K562 (cell line): ENCODE data around the gene MAP4.

Experiments used
- CC2D1A ChIP-seq: fragments of 450-650 bp; IDR thresholded peaks from 2 replicates; pipeline ENCODE4 v1.6.1; 2017; ENCODE audit warnings: mild to moderate bottlenecking
- MCM2 ChIP-seq: fragments of 450-650 bp; IDR thresholded peaks from 2 replicates; pipeline ENCODE4 v1.6.1; 2017; ENCODE audit warnings: low read depth, mild to moderate bottlenecking
- PHF8 ChIP-seq: fragments of 200-600 bp; sonication (generic); IDR thresholded peaks from 2 replicates; pipeline ENCODE4 v1.6.1; 2012; ENCODE audit warnings: mixed run types, mild to moderate bottlenecking, inconsistent platforms, low read length, moderate library complexity, borderline replicate concordance
- RHOXF2B ChIP-seq: fragments of 250-450 bp; sonication (Bioruptor Pico); conservative IDR thresholded peaks from 2 replicates; pipeline ENCODE4 v1.5.1; 2021
- ZBED1 ChIP-seq: IDR thresholded peaks from 2 replicates; pipeline ENCODE4 v1.6.1; 2014

GRCh38 chr3:48034000-48034516 is 17.8 kb upstream of the MAP4 start:
- TF ChIP-seq ZBED1, result no peak
- no peak for TF ChIP-seq MCM2
- no peak for TF ChIP-seq RHOXF2B
- no peak for TF ChIP-seq CC2D1A
- no peak for TF ChIP-seq PHF8
